GM18511 (cell line): ENCODE data around the gene EXOC3L4.
A peak's percentile ranks its signal among the peaks of the same experiment; 100 is the strongest.
"Not testable (repeated sequence)": the region's sequence is repeated elsewhere in the genome, so short reads cannot be mapped to it uniquely, and the experiment has no call there.

Experiments used
- ATAC-seq: cut with Tn5 transposase; IDR thresholded peaks from one replicate; pipeline ENCODE4 v1.9.1; 2021; ENCODE audit warnings: mild to moderate bottlenecking, moderate library complexity; ENCODE audit not compliant: unreplicated experiment

EXOC3L4 gene

GRCh38 chr14:103104654-103105452 lies 10.3 kb downstream of the EXOC3L4 start:
- no peak for ATAC-seq

GRCh38 chr14:103105580-103106150 lies 11.1 kb downstream of the EXOC3L4 start:
- no peak for ATAC-seq

GRCh38 chr14:103107455-103107854 lies 12.9 kb downstream of the EXOC3L4 start:
- no peak for ATAC-seq

GRCh38 chr14:103107941-103108748 lies 13.6 kb downstream of the EXOC3L4 start:
- no peak for ATAC-seq

- ATAC-seq: peak; percentile 60
These were observed 14.3 kb downstream of the EXOC3L4 start for GRCh38 chr14:103108749-103109207.

- no peak for ATAC-seq
These were observed 15.3 kb downstream of the EXOC3L4 start for GRCh38 chr14:103109535-103110441.

- ATAC-seq: no peak
These were observed 16.2 kb downstream of the EXOC3L4 start for GRCh38 chr14:103110681-103111231.

GRCh38 chr14:103111232-103111868 lies 16.8 kb downstream of the EXOC3L4 start:
- ATAC-seq: no peak

GRCh38 chr14:103112400-103113243 lies 18.1 kb downstream of the EXOC3L4 start:
- ATAC-seq: no peak

GRCh38 chr14:103113303-103113702 lies 18.8 kb downstream of the EXOC3L4 start:
- ATAC-seq: no peak

GRCh38 chr14:103113774-103114173 lies 19.2 kb downstream of the EXOC3L4 start:
- no peak for ATAC-seq

GRCh38 chr14:103115086-103115679 lies 20.7 kb downstream of the EXOC3L4 start:
- not testable (repeated sequence) for ATAC-seq

GRCh38 chr14:103115845-103116572 lies 21.5 kb downstream of the EXOC3L4 start:
- ATAC-seq: no peak

- no peak for ATAC-seq
These were observed 22.1 kb downstream of the EXOC3L4 start for GRCh38 chr14:103116636-103117035.

GRCh38 chr14:103117499-103117898 lies 23.0 kb downstream of the EXOC3L4 start:
- ATAC-seq: not testable (repeated sequence)

GRCh38 chr14:103118018-103118662 lies 23.6 kb downstream of the EXOC3L4 start:
- ATAC-seq: no peak
